GM19043 (cell line): ENCODE measurements around the gene MYO1E.

Source experiments
- ATAC-seq: cut with Tn5 transposase; IDR thresholded peaks from one replicate; pipeline ENCODE4 v1.9.1; 2021; ENCODE audit warnings: low read depth; ENCODE audit not compliant: unreplicated experiment

MYO1E gene

DNA sequence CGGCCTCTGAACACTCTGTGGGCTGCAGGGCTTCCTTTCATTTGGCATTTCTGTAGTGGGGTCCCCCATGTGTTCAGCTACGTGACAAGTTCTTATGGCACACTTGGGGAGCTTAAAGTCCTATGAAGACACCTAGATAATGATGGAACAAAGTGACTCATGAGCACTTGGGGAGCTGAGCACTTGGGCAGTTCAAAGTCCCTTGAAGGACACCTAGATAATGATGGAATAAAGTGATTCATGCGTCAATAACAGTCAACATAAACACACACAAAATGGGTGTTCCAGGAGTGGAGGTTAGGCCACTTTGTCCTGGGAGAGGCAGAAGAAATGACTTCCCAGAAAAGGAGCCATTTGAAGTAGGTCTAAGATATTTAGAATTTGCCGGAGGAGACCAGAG is 99.4 kb downstream of the MYO1E start:
- no peak for ATAC-seq

DNA sequence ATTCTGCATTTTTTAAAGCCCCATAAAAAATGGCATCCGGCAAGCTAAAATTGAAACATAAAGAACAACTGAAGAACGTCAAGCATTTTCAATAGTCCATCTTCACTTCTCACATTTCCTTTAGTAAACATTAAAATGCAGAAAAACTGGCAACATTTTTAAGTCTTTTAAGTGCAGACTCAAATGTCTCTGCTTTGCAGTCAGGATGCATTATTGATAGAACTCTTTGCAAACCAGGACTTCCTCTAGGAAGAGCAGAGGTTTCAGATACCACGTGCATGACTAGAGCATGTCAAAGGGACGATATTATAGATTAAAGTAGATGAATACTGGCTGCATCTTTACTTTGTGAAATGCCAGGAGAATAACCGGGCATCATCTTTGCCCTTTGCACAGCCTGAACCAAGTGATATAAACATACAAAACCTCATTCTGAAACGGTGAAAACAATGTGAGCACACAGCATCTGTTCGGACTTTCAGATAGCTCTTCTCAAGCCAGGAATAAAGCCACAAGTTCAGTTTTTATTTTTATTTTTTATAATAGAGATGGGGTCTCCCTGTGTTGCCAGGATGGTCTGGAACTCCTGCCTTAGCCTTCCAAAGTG is 101.0 kb downstream of the MYO1E start:
- ATAC-seq: no peak

DNA sequence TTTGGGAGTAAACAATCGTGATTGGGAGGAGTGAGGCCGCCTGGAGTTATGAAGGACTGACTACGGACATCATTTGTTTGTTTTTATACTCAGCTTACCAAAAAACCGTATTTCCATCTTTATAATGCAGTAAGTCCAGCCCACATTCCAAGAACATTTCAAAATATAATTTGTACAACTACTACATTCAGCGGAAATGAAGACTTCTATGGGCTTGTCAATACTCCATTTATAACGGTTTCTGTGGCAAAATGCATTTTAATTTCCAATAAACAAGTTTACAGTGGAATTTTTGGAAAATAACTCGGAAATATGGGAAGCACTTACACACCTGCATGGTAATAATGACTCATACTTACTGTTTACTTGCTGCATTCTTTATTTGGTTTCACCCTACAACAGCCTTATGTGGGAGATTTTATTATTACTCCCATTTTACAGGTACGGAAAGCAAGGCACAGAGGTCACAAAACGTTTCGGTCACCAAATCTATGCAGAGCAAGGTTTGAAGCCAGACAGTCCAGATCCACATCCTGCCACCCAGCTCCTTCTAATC is 103.7 kb downstream of the MYO1E start:
- no peak for ATAC-seq

DNA sequence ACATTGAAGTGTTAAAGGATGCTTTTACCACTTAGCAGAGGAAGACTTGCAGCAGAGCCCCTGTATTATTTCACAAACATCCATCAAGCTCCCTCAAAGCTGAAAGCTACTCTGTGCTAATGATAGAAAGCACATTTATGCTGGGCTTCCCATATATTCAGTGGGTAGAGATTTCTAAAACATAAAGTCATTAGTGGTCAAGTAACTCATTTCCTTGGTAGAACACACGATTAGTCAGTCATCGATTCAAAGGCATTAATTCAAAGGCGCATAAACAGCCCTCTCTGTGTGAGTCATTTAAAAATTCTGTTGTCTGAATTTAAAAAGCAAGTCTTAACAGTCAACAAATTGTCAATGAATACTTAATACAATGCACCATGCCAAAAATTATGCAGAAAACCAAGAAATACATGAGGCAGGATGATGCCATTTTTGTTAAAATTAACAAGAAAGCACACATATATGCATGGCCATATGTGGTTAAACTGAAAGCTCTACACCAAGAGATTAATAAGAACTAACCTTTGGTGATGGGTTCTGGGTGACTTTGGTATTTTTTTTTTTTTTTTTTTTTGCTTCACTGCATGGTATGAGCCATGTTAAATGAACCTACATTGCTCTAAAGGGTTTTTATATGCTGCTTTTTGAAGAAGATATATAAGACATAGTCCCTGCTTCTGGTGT is 104.4 kb downstream of the MYO1E start:
- ATAC-seq: no peak

DNA sequence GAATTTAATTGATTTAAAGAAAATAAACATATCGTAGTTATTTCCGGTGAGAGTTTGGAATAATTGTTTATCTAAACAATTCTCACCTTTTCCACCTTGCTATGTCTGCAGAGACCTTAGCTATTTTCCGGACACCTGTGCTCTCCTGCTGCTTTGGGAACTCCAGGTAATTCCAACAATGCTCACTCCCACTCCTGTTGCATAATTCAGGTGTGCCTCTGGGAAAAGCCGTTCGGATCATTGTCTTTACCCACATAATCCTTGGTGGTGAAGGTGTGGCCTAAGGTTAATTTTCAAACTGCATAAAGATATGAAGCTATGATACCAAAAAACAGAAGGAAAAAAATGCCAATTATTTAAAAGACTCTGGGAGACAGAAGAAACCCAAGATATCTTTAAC is 106.6 kb downstream of the MYO1E start:
- no peak for ATAC-seq

DNA sequence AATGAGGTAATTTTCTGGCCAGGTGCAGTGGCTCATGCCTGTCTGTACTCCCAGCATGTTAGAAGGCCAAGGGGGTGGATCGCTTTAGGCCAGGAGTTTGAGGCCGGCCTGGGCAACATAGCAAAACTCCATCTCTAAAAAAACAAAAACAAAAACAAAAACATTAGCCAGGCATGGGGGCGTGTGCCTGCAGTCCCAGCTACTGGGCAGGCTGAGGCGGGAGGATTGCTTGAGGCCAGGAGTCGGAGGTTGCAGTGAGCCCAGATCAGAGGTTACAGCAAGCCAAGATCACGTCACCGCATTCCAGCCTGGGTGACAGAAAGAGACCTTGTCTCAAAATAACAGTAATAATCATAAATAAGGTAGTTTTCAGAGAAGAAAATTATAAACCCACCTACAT is 110.4 kb downstream of the MYO1E start:
- no peak for ATAC-seq

DNA sequence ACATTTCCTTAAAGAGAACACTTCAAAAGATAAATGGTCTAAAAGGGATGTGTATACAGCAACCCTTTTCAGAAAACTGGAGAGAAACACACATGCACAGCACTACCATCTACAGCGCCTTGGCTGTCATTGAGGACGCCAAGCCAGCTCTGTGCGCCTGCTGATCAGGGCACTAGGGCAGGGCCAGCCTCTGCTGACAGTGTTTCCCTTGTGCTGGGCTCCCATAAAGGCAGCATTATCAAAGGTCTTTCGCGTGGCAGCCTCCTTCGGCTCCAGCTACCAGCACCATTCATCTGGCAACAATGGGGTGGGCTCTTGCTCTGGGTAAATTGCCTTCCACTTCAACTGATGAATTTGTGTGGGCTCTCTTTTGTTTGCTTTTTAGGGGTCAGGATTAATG is 112.6 kb downstream of the MYO1E start:
- ATAC-seq: no peak

DNA sequence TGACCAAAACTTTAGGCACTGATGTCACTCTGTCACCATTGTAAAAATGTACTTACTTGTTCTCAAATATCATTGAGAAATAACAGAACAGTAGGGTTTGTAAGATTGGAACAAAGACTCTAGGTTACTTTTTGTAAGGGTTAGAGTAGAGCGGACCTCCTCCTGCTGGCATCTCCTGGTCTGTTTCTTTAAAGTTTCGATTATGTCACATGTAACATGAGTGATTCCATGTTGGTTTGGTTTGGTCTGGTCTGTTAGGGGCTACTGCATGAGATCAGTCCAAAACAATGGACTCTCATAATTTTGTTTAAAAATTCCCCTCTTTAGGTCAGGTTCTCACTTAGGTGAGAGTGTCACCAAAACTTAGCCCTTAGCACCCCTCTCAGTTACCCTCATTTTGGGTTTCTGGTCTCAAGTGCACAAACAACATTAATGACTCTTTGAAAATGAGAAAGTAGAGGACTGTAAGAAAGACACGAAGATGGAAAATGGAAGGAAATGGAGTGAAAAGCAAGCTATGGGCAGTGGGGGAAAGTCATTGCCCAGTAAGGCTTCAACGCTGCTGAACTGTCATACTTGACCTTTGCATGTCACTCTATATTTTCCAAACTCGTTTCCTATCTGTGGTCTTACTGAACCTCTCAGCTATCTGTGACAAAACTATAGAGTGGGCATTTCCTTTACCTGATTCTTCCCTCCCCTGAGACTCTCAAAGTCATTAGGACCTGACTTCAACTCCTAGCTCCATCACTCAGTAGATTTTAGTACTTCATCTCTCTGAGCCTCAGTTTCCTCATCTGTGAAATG is 113.3 kb downstream of the MYO1E start:
- ATAC-seq: no peak

DNA sequence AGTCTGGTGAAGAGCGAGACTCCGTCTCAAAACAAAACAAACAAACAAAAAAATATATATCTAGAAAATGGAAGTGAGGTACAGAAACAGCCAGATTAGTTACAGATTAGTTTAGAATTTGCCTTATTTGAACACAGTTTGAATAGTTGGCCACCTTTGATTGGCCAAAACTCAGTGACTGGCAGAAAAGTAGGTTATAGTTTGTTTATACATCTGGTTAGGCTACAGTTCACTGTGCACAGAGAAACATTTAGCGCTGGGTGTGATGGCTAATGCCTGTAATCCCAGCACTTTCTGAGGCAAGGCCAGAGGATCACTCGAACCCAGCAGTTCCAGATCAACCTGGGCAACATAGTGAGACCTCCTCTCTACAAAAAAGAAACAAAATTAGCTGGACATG is 114.4 kb downstream of the MYO1E start:
- no peak for ATAC-seq

DNA sequence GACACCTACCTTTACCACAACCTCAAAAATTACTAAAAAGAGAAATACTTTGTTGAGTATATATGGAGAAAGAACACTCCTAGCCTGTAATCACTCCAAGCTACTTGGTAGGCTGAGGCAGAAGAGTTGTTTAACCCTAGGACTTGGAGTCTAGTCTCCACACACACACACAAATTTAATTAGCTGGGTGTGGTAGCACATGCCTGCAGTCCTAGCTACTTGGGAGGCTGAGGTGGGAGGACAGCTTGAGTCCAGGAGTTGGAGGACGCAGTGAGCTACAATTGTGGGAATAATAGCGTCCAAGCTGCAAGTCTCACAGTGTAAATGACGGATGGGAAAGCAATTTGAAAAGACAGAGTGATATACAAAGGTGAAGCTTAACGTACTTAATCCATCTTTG is 115.5 kb downstream of the MYO1E start:
- no peak for ATAC-seq

DNA sequence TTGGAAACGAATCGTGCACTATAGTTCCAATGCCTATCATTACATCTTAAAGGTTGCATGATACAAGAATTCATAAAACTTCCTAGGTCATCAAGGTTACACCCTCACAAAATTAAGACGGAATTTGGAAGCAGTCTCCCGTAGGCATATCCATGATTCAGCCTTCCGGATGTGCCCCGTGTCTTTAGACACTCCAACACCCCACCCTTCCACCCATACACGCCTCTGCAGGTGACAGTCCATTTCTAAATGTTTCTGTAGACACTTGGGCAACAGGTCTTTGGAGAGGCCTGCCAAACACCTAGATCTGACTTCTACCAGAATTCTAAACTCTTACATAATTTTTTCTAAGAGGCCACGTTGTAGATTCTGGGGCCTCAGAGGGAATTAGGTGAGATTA is 116.2 kb downstream of the MYO1E start:
- ATAC-seq: no peak

DNA sequence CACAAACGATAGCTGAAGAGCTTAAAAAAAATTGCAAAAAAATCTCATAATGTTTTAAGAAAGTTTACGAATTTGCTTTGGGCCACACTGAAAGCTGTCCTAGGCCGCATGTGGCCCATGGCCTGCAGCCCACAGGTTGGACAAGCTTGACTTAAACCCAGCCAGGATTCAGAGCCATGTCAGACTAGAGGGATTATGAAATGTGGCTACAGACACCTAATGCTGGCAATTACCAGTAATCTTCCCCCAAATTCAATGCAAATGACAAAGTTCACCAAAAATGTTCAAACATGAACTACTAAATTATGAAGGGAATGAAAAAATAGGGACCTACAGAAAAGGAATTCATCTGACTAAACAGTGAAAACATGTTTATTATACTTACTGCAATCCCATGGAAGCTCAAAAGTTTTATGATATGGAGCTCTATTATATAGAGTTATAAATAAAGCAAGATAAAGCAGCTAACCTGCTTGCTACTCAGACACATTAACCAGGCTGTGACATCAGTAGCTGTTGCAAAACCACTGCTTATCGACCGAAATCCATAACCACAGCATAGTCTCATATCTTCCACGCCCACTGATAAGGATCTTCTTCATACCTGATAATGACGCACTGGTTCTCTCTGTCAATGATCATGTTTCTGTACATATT is 116.9 kb downstream of the MYO1E start:
- no peak for ATAC-seq

DNA sequence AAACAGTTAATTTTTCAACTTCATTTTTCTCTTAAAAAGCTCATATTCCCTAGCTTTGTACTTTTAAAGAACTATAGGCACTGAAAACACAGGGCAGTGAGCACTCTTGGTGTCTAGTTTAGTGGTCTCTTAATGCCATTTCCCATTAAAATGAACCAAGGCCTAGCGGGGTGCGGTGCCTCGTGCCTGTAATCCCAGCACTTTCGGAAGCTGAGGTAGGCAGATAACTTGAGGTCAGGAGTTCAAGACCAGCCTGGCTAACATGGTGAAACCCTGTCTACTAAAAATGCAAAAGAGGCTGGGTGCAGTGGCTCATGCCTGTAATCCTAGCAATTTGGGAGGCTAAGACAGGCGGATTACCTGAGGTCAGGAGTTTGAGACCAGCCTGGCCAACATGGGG is 120.5 kb downstream of the MYO1E start:
- no peak for ATAC-seq

DNA sequence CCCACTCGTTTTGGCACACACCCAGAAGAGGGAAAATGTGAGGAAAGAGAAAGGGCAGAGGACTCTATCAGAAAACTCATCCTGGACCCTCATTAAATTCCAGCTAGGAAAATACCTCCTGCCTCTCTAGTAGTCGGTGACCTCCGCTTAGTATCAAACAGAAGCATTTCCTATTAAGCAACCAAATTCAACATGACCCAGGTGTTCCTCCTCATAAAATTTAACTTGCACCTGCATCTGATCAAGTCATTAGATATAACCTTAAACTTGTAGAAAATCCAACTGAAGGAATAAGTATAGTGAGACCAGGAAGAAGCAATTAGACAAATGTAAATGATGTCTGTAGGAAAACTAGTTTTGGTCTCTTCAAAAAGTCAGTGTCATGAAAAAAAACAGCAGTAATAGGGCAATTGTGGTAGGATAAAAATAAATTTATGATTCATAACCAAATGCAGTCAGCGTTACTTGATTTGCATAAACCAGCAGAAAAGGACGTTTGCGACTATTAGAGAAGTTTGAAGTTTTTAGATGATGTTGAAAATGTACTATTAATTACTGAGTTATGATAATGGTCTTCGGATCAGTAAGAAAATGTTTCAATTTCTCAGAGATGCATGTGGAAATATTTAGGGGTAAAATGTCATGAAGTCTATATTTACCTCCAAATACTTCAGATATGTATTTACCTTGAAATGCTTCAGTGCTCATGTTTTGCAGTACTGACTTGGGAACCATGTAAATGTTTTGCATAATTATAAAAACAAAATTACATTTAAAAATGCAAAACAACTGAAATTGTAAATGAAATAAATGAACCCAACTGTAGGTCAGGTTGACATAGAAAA is 121.4 kb downstream of the MYO1E start:
- peak; percentile 39 for ATAC-seq

DNA sequence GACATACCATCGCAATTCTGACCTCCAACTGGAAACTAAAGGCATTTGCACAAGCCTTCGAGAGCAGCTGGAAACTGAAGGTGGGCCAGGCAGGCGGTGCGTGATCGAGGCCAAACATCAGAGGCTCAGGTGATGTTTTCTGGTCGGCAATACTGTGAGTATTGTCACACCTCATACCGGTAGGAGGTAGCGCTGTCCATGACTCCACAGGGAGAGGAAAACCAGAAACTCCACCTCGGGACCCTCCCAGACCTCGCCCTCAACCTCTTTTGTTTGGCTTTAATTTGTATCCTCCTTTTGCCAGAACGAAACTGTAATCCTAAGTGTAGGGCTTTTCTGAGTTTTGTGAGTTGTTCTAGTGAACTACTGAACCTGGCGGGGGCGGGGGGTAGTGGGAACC is 122.4 kb downstream of the MYO1E start:
- no peak for ATAC-seq

DNA sequence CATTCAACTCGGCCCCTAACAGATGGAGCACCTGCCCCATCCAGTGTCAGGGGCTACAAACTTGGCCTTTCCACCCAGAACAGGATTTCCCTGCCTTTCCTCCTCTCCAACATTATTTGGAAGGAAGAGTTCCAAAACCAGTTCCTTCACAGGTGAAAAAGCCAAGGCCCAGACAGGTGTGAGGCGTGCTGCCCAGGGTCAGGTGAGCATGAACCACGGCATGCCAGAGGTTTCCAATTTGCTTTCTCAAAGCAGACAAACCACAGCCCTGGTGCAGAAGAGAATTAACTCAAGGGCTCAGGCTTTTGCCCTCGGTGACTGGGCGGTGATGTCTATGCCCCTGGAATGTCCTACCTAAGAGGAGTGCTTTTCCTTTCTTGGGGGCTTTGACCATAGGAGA is 122.9 kb downstream of the MYO1E start:
- ATAC-seq: no peak

DNA sequence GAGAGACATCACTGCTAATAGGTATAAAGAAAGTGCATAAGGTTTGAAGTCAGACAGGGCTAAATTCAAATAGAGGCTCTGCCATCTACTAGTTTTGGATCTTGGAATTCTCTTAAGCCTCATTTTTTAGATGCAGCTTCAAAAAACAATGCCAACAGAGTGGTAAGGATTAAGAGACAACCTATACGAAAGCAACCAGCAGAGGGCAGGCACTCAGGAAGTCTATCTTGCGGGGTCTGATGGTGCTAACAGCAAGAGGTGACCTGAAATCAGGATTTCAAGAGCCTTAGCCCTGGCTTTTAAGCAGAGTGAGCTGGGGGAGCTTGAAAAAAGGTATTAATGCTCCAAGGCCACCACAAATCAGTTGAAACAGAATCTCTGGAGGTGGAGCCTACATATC is 125.3 kb downstream of the MYO1E start:
- ATAC-seq: no peak

DNA sequence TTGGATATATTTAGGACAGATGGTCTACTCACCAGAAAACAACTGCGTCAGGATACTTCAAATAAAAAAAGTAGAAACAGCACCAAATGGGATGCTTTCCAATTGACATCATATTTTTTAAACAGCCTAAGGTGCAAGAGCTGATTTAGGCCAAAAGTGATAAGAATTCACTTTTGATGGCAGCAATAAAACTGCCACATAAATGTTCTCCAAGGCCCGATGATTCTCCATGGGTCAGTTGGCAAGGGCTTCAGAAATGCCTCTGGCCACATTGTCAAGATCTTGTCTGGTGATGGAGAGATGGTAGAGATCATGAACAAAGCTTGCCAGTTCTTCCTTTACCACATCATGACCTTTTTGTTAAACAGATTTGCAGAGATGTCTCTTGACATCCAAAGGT is 127.1 kb downstream of the MYO1E start:
- ATAC-seq: no peak

DNA sequence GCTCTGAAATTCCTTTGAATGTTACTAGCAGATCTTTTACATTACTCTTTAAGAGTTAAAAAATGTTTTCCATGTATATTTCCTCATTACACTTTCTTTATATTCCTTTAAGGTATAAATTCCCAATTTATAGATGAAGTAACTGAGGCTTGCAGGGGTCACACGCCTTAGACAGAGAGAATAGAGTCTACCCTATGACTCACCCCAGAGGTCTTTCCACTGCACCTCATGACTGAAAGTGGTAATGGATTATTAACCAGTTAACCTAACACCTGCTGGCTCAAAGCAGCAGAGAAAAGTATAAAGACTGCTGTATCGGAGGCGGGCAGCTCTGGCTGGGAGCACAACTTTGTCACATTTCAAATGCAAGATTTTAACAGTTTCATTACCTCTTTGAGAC is 128.3 kb downstream of the MYO1E start:
- ATAC-seq: peak; percentile 95

DNA sequence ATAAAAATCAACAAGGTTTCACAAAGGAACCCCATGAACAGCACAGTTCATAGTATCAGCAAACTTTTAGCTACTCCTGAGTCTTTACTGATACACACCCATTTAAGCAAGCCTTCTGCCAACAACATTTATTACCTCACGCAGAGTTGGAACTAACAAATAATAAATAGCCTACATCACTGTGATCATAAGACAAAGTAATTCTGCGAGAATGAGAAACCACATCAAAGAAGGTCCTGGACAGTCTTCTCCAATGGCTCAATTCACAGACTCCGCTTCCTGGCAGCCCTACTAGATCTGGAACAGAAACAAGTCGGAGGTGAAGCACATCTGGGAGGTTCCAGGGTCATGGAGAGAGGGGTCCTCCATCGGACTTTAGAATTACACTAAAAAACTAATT is 129.0 kb downstream of the MYO1E start:
- ATAC-seq: no peak
